Measurements from ENCODE around the gene GDNF. TPM values are rescaled to one million over a fixed set of nuclear protein-coding genes. Genes with fewer than 3 reads are reported as not detected.

GDNF gene
- total RNA-seq, 1 experiment from 2014 or later = not detected

DNA sequence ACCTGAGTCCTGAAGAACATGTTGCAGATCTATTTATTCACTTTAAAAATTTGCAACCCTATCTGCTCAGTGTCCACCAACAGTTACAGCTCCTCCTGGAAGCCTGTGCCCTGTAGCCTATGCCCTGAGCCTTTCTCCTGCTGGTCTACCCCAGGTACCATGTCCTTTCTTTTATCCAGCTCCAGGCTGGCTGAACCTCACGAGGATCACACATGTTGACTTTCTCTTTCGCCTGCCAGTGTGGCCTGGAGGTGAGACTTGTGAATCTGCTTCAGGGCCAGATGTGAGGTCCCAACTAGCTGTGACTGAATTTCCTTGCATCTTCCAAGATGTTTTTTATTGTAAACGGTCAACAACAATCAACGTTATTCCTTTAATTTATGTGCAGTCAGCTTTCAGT lies 70.7 kb downstream of the GDNF start:
- in situ Hi-C loops (cut with HindIII; ENCODE audit: low pct_unique_long_range_greater_than_20kb, low sequenced_read_pairs) = no loop called here
- DNase-seq (ENCODE audit: low read depth) = no peak

DNA sequence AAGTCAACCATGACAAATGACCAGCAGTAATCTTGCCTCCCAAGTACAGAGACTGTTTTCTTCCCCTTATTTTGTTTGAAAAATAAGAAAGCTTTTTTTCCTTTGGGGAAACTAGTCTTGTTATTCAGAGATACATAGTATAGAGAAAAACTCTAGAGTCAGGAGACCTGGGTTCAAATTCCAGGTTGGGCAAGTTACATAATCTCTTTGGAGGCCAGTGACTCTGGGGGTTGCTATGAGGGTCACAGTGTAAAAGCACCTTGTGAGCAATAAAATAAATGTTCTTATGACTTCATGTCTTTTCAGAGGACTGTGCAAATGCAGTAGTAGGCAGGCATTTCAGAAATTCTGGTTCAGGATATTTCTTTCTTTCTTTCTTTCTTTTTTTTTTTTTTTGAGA lies 71.5 kb downstream of the GDNF start:
- in situ Hi-C loops (cut with HindIII; ENCODE audit: low pct_unique_long_range_greater_than_20kb, low sequenced_read_pairs) = no loop called here
- DNase-seq (ENCODE audit: low read depth) = no peak

DNA sequence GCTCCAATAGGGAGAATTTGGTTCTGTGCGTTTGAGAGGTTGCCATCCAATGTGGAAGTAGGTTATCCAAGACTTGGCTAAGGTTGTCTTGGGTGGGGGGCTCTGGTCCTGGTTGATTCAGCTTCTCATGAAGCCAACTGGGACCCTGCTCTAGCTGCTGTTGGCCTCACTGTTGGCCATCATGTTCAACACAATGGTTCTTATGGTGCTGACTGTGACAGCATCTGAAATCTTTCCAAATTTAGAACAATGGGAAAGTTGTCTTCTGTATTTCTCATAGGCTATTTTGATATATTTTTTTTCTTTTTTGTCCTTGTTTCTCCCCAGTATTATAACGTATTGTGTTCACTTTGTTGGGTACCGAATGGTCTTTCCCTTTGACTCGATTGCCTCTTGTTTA lies 71.9 kb downstream of the GDNF start:
- in situ Hi-C loops (cut with HindIII; ENCODE audit: low pct_unique_long_range_greater_than_20kb, low sequenced_read_pairs) = no loop called here
- DNase-seq (ENCODE audit: low read depth) = no peak

- in situ Hi-C loops (cut with HindIII; ENCODE audit: low pct_unique_long_range_greater_than_20kb, low sequenced_read_pairs) = no loop called here
- DNase-seq (ENCODE audit: low read depth) = no peak
These were observed 72.6 kb downstream of the GDNF start for GRCh38 chr5:37767251-37767650.
